Ovary (tissue), 3 donors: ENCODE data around the gene PHPT1.

Experiments
- POLR2A ChIP-seq: fragments of 450-650 bp; IDR thresholded peaks from one replicate; pipeline ENCODE4 v1.6.1; 2017; ENCODE audit warnings: antibody characterized with exemption, mild to moderate bottlenecking, moderate library complexity
- TF ChIP-seq, protein P1 (sequence below), 3 donors: fragments of 450-650 bp in 2 of 3; fragments of 200-600 bp in 1 of 3; IDR thresholded peaks; one replicate each; pipeline versions ENCODE4 v1.5.1 to v1.8.0; 2016 to 2022; ENCODE audit warnings: antibody characterized with exemption in 3 of 3, mild to moderate bottlenecking in 1 of 3
- donor health status: DM: no; HTN: no; CAD: no.

DNA sequence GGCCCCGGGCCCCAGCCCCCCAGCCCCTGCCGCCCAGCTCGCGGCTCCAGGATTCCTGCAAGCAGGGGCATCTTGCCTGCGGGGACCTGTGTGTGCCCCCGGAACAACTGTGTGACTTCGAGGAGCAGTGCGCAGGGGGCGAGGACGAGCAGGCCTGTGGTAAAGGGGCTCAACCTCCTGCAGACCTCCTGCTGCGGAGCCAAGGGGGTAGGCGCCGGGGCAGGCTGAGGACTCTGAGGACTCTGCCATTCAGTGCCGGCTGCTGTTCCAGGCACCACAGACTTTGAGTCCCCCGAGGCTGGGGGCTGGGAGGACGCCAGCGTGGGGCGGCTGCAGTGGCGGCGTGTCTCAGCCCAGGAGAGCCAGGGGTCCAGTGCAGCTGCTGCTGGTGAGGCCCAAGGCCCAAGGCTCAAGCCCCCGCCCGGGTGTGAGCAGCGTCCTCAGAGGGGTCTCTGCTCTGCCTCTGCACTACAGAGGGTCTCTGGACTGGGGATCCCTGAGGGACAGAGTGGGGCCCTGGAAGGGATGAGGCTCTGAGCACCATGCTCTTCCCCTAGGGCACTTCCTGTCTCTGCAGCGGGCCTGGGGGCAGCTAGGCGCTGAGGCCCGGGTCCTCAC lies 6.4 kb downstream of the PHPT1 start:
- TF ChIP-seq, protein P1, sequence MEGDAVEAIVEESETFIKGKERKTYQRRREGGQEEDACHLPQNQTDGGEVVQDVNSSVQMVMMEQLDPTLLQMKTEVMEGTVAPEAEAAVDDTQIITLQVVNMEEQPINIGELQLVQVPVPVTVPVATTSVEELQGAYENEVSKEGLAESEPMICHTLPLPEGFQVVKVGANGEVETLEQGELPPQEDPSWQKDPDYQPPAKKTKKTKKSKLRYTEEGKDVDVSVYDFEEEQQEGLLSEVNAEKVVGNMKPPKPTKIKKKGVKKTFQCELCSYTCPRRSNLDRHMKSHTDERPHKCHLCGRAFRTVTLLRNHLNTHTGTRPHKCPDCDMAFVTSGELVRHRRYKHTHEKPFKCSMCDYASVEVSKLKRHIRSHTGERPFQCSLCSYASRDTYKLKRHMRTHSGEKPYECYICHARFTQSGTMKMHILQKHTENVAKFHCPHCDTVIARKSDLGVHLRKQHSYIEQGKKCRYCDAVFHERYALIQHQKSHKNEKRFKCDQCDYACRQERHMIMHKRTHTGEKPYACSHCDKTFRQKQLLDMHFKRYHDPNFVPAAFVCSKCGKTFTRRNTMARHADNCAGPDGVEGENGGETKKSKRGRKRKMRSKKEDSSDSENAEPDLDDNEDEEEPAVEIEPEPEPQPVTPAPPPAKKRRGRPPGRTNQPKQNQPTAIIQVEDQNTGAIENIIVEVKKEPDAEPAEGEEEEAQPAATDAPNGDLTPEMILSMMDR (IDR thresholded peaks at IDR 0.05), result no peak
- TF ChIP-seq POLR2A, result no peak
